ENCODE data around the gene C22orf23.
"Not testable (repeated sequence)": the region's sequence is repeated elsewhere in the genome, so short reads cannot be mapped to it uniquely, and the experiment has no call there.

The C22orf23 gene

GRCh38 chr22:37961062-37961461 is 7.7 kb upstream of the C22orf23 start:
- H3K4me1 ChIP-seq (ENCODE audit: insufficient read depth, insufficient read length) = peaks cover 3% of the 10 kb centered on the region
- H3K36me3 ChIP-seq (ENCODE audit: insufficient read depth, insufficient read length, low read length) = peaks cover 68% of the 10 kb centered on the region
- no peak for DNase-seq (ENCODE audit: low read depth, low spot score)
- no peaks in the 10 kb centered on the region for H3K27me3 ChIP-seq (ENCODE audit: insufficient read depth, insufficient read length)
- no peak overlapping the region for H3K4me3 ChIP-seq (ENCODE audit: insufficient read length, low read depth)
- no peak overlapping the region for H3K9ac ChIP-seq (ENCODE audit: insufficient read length, low read depth)
- H3K9me3 ChIP-seq (ENCODE audit: insufficient read depth, low read length) = no peaks in the 10 kb centered on the region
- TF ChIP-seq YY1 (IDR thresholded peaks at IDR 0.05; ENCODE audit: insufficient read depth, insufficient read length) (no peak), SUZ12 (IDR thresholded peaks at IDR 0.05; ENCODE audit: extremely low read depth, insufficient read depth, insufficient read length) (no peak), ZNF274 (IDR thresholded peaks at IDR 0.05; ENCODE audit: low read depth, low read length) (no peak)

- DNase-seq (ENCODE audit: low read depth, low spot score) = no peak
- Histone ChIP-seq H3K4me1 (ENCODE audit: insufficient read depth, insufficient read length) (no peaks in the 10 kb centered on the region), H3K36me3 (ENCODE audit: insufficient read depth, insufficient read length, low read length) (peaks cover 59% of the 10 kb centered on the region), H3K27me3 (ENCODE audit: insufficient read depth, insufficient read length) (no peaks in the 10 kb centered on the region), H3K9me3 (ENCODE audit: insufficient read depth, low read length) (no peaks in the 10 kb centered on the region), H3K9ac (ENCODE audit: insufficient read length, low read depth) (no peak overlapping the region), H3K4me3 (ENCODE audit: insufficient read length, low read depth) (no peak overlapping the region)
- TF ChIP-seq ZNF274 (IDR thresholded peaks at IDR 0.05; ENCODE audit: low read depth, low read length) (no peak), SUZ12 (IDR thresholded peaks at IDR 0.05; ENCODE audit: extremely low read depth, insufficient read depth, insufficient read length) (no peak), YY1 (IDR thresholded peaks at IDR 0.05; ENCODE audit: insufficient read depth, insufficient read length) (no peak)
Measured at GRCh38 chr22:37959231-37959825, 5.9 kb upstream of the C22orf23 start.

GRCh38 chr22:37957232-37957631 is 3.8 kb upstream of the C22orf23 start:
- Histone ChIP-seq H3K4me3 (ENCODE audit: insufficient read length, low read depth) (no peak overlapping the region), H3K9ac (ENCODE audit: insufficient read length, low read depth) (no peak overlapping the region), H3K27me3 (ENCODE audit: insufficient read depth, insufficient read length) (peaks cover 11% of the 10 kb centered on the region), H3K36me3 (ENCODE audit: insufficient read depth, insufficient read length, low read length) (peaks cover 53% of the 10 kb centered on the region), H3K4me1 (ENCODE audit: insufficient read depth, insufficient read length) (peaks cover 2% of the 10 kb centered on the region), H3K9me3 (ENCODE audit: insufficient read depth, low read length) (no peaks in the 10 kb centered on the region)
- TF ChIP-seq ZNF274 (IDR thresholded peaks at IDR 0.05; ENCODE audit: low read depth, low read length) (no peak), YY1 (IDR thresholded peaks at IDR 0.05; ENCODE audit: insufficient read depth, insufficient read length) (no peak), SUZ12 (IDR thresholded peaks at IDR 0.05; ENCODE audit: extremely low read depth, insufficient read depth, insufficient read length) (no peak)
- no peak for DNase-seq (ENCODE audit: low read depth, low spot score)

- not testable (repeated sequence) for H3K4me3 ChIP-seq (ENCODE audit: insufficient read length, low read depth); H3K4me1 ChIP-seq (ENCODE audit: insufficient read depth, insufficient read length); H3K9me3 ChIP-seq (ENCODE audit: insufficient read depth, low read length); DNase-seq (ENCODE audit: low read depth, low spot score); H3K9ac ChIP-seq (ENCODE audit: insufficient read length, low read depth)
- peaks cover 15% of the 10 kb centered on the region for H3K27me3 ChIP-seq (ENCODE audit: insufficient read depth, insufficient read length)
- H3K36me3 ChIP-seq (ENCODE audit: insufficient read depth, insufficient read length, low read length) = peaks cover 40% of the 10 kb centered on the region
Measured at GRCh38 chr22:37955825-37956397, 2.5 kb upstream of the C22orf23 start.

GRCh38 chr22:37954686-37955085 is 1.3 kb upstream of the C22orf23 start:
- H3K9ac ChIP-seq (ENCODE audit: insufficient read length, low read depth) = peak overlapping the region; percentile 94
- DNase-seq (ENCODE audit: low read depth, low spot score) = no peak
- H3K4me3 ChIP-seq (ENCODE audit: insufficient read length, low read depth) = peak overlapping the region; percentile 81
- no peak for TF ChIP-seq ZNF274 (IDR thresholded peaks at IDR 0.05; ENCODE audit: low read depth, low read length)
- TF ChIP-seq SUZ12 (IDR thresholded peaks at IDR 0.05; ENCODE audit: extremely low read depth, insufficient read depth, insufficient read length) = no peak
- TF ChIP-seq YY1 (IDR thresholded peaks at IDR 0.05; ENCODE audit: insufficient read depth, insufficient read length) = no peak
- peaks cover 15% of the 10 kb centered on the region for H3K27me3 ChIP-seq (ENCODE audit: insufficient read depth, insufficient read length)
- H3K9me3 ChIP-seq (ENCODE audit: insufficient read depth, low read length) = no peaks in the 10 kb centered on the region
- H3K36me3 ChIP-seq (ENCODE audit: insufficient read depth, insufficient read length, low read length) = peaks cover 34% of the 10 kb centered on the region
- H3K4me1 ChIP-seq (ENCODE audit: insufficient read depth, insufficient read length) = peaks cover 7% of the 10 kb centered on the region

- Histone ChIP-seq H3K27me3 (ENCODE audit: insufficient read depth, insufficient read length) (peaks cover 15% of the 10 kb centered on the region), H3K9me3 (ENCODE audit: insufficient read depth, low read length) (no peaks in the 10 kb centered on the region), H3K4me1 (ENCODE audit: insufficient read depth, insufficient read length) (peaks cover 7% of the 10 kb centered on the region), H3K36me3 (ENCODE audit: insufficient read depth, insufficient read length, low read length) (peaks cover 19% of the 10 kb centered on the region), H3K4me3 (ENCODE audit: insufficient read length, low read depth) (peak overlapping the region; percentile 81), H3K9ac (ENCODE audit: insufficient read length, low read depth) (peak overlapping the region; percentile 94)
- no peak for DNase-seq (ENCODE audit: low read depth, low spot score)
- TF ChIP-seq YY1 (IDR thresholded peaks at IDR 0.05; ENCODE audit: insufficient read depth, insufficient read length) (no peak), SUZ12 (IDR thresholded peaks at IDR 0.05; ENCODE audit: extremely low read depth, insufficient read depth, insufficient read length) (no peak), ZNF274 (IDR thresholded peaks at IDR 0.05; ENCODE audit: low read depth, low read length) (no peak)
Measured at GRCh38 chr22:37953062-37953436, 352 bp downstream of the C22orf23 start.

- DNase-seq (ENCODE audit: low read depth, low spot score); H3K9ac ChIP-seq (ENCODE audit: insufficient read length, low read depth); H3K4me1 ChIP-seq (ENCODE audit: insufficient read depth, insufficient read length); H3K9me3 ChIP-seq (ENCODE audit: insufficient read depth, low read length): not testable (repeated sequence)
- Histone ChIP-seq H3K4me3 (ENCODE audit: insufficient read length, low read depth) (peak overlapping the region; percentile 81), H3K27me3 (ENCODE audit: insufficient read depth, insufficient read length) (peaks cover 15% of the 10 kb centered on the region), H3K36me3 (ENCODE audit: insufficient read depth, insufficient read length, low read length) (peaks cover 15% of the 10 kb centered on the region)
Measured at GRCh38 chr22:37952629-37953028, 772 bp downstream of the C22orf23 start.
